K562 (cell line): ENCODE data around the gene RGS19. TPM values are rescaled to one million over a fixed set of nuclear protein-coding genes. Genes with fewer than 3 reads are reported as not detected.

Source experiments
- ATAC-seq: fragments of 200-7000 bp; cut with Tn5 transposase; 3 replicates; pipeline ENCODE4 v1.9.1; 2020; ENCODE audit warnings: moderate library complexity
- BruUV-seq: library from RNA; stranded (reverse); fragments of 400-500 nt; replicated peaks from 2 replicates; lab custom pipeline; 2021; lab: Mats Ljungman, UMichigan
- CTCF ChIA-PET: fragments of 300-600 bp; formaldehyde crosslinking; extraction: SDS; loops from one replicate; lab custom pipeline; 2021; ENCODE audit warnings: low intra/inter-chr PET ratio; lab: Yijun Ruan, JAX
- POLR2A ChIA-PET: fragments of 300-600, 350-650 bp; sonication (Branson Sonifier 250); formaldehyde crosslinking; extraction: SDS; loops from one replicate; lab custom pipeline; 2021; ENCODE audit warnings: antibody characterized with exemption, inconsistent platforms; lab: Yijun Ruan, JAX
- DNase-seq, 4 experiments: peaks; one replicate each; pipeline versions ENCODE4 v3.0.0 to v3.0.0-alpha.2; 2011 to 2018; ENCODE audit warnings: low spot score in 3 of 4, mixed read lengths in 3 of 4; ENCODE audit errors: extremely low read depth in 1 of 4
- FAIRE-seq: peaks from 2 replicates; lab custom pipeline; 2011; peaks lifted over from hg19 to GRCh38; lab: Jason Lieb, UNC
- H2AFZ ChIP-seq: 2 replicates; pipeline ENCODE4 v1.6.0; 2011; ENCODE audit warnings: low read depth, low read length, control low read depth, inconsistent platforms
- H3K27ac ChIP-seq: fragments of 200-600 bp; 3 replicates; pipeline ENCODE4 v1.8.0; 2011; ENCODE audit warnings: low read depth, mild to moderate bottlenecking, control low read depth, inconsistent platforms, low read length, moderate library complexity, mixed read lengths; ENCODE audit errors: extremely low read depth
- H3K27me3 ChIP-seq, 2 experiments: fragments of 300-600 bp in 1 of 2; 2 replicates in 1 of 2; 3 replicates in 1 of 2; pipeline versions ENCODE4 v1.6.0 to v1.8.0; 2011; ENCODE audit warnings: inconsistent platforms in 2 of 2, low read length in 2 of 2, mild to moderate bottlenecking in 1 of 2, mixed read lengths in 1 of 2, moderate library complexity in 1 of 2; ENCODE audit not compliant: control insufficient read depth in 2 of 2, insufficient read depth in 2 of 2
- H3K36me3 ChIP-seq: fragments of 300-600 bp; 3 replicates; pipeline ENCODE4 v1.8.0; 2011; ENCODE audit warnings: mild to moderate bottlenecking, low read length, inconsistent platforms; ENCODE audit not compliant: control insufficient read depth, insufficient read depth
- H3K4me1 ChIP-seq, 2 experiments: fragments of 200-600 bp in 1 of 2; replicated peaks in 1 of 2; 2 replicates in 1 of 2; 3 replicates in 1 of 2; pipeline versions ENCODE4 v1.5.1 to v1.8.0; 2011; ENCODE audit warnings: inconsistent platforms in 2 of 2, low read length in 2 of 2, mild to moderate bottlenecking in 1 of 2, mixed read lengths in 1 of 2, moderate library complexity in 1 of 2; ENCODE audit not compliant: control insufficient read depth in 2 of 2, insufficient read depth in 2 of 2
- H3K4me2 ChIP-seq: 2 replicates; pipeline ENCODE4 v1.6.1; 2011; ENCODE audit warnings: low read length, control low read depth, inconsistent platforms, mixed read lengths; ENCODE audit not compliant: insufficient read depth
- H3K4me3 ChIP-seq: fragments of 200-600 bp; sonication (generic), shearing (Covaris generic); 2 replicates; pipeline ENCODE4 v1.5.1; 2016; ENCODE audit warnings: control low read depth, inconsistent platforms
- H3K79me2 ChIP-seq: fragments of 200-600 bp; 3 replicates; pipeline ENCODE4 v1.8.0; 2011; ENCODE audit warnings: low read length, inconsistent platforms; ENCODE audit not compliant: control insufficient read depth, insufficient read depth
- H3K9ac ChIP-seq, 2 experiments: 2 replicates each; pipeline versions ENCODE4 v1.6.0 to v1.6.1; 2011; ENCODE audit warnings: low read depth in 2 of 2, low read length in 2 of 2, control low read depth in 1 of 2, inconsistent platforms in 1 of 2, mild to moderate bottlenecking in 1 of 2, mixed read lengths in 1 of 2; ENCODE audit not compliant: insufficient read depth in 1 of 2
- H3K9me1 ChIP-seq: one replicate; pipeline ENCODE4 v1.6.0; 2011; ENCODE audit warnings: inconsistent platforms, mild to moderate bottlenecking, low read length, moderate library complexity; ENCODE audit not compliant: control insufficient read depth, insufficient read depth
- H3K9me3 ChIP-seq: replicated peaks from 2 replicates; pipeline ENCODE4 v1.5.1; 2011; ENCODE audit warnings: low read depth, low read length, inconsistent platforms; ENCODE audit not compliant: control insufficient read depth, insufficient read depth
- H4K20me1 ChIP-seq: replicated peaks from 2 replicates; pipeline ENCODE4 v1.6.1; 2011; ENCODE audit warnings: low read length, inconsistent platforms, mixed read lengths; ENCODE audit not compliant: control insufficient read depth, insufficient read depth
- ASH1L ChIP-seq: fragments of 450-650 bp; IDR thresholded peaks from 2 replicates; pipeline ENCODE4 v1.6.1; 2018; ENCODE audit warnings: borderline replicate concordance, mild to moderate bottlenecking, low read depth; ENCODE audit not compliant: partially characterized antibody
- CEBPB ChIP-seq: fragments of 450-650 bp; IDR thresholded peaks from 2 replicates; pipeline ENCODE4 v1.6.1; 2016; ENCODE audit warnings: missing genetic modification characterization, missing compliant biosample characterization
- E2F8 ChIP-seq: fragments of 450-650 bp; IDR thresholded peaks from 2 replicates; pipeline ENCODE4 v1.7.1; 2018; ENCODE audit warnings: mild to moderate bottlenecking, low read depth; ENCODE audit not compliant: partially characterized antibody
- ELK1 ChIP-seq: sonication (generic); formaldehyde crosslinking; IDR thresholded peaks from 2 replicates; pipeline ENCODE4 v1.8.1; 2022; ENCODE audit warnings: missing genetic modification reagents
- ETV5 ChIP-seq: sonication (generic); formaldehyde crosslinking; IDR thresholded peaks from 2 replicates; pipeline ENCODE4 v1.4.0; 2020; ENCODE audit warnings: low read depth, mild to moderate bottlenecking, missing genetic modification reagents
- FOS ChIP-seq: IDR thresholded peaks from 3 replicates; pipeline ENCODE4 v1.6.1; 2011; ENCODE audit not compliant: insufficient read length; ENCODE audit errors: extremely low read depth
- FOXM1 ChIP-seq, 2 experiments: fragments of 450-650 bp in 1 of 2; sonication (generic) in 1 of 2; formaldehyde crosslinking in 1 of 2; IDR thresholded peaks; 2 replicates each; pipeline versions ENCODE4 v1.6.1 to v1.9.0; 2017 to 2022; ENCODE audit warnings: low read depth in 2 of 2, mild to moderate bottlenecking in 2 of 2, missing genetic modification reagents in 1 of 2, moderate library complexity in 1 of 2
- GTF2F1 ChIP-seq: IDR thresholded peaks from 2 replicates; pipeline ENCODE4 v1.6.1; 2011; ENCODE audit warnings: low read depth, low read length, improper control_type of control experiment
- KLF1 ChIP-seq: fragments of 450-650 bp; IDR thresholded peaks from 2 replicates; pipeline ENCODE4 v1.6.1; 2016; ENCODE audit warnings: missing genetic modification characterization, missing compliant biosample characterization
- RFX5 ChIP-seq: IDR thresholded peaks from 2 replicates; pipeline ENCODE4 v1.6.1; 2011; ENCODE audit warnings: low read depth, mild to moderate bottlenecking, improper control_type of control experiment, low read length
- TSC22D4 ChIP-seq: fragments of 450-650 bp; IDR thresholded peaks from 2 replicates; pipeline ENCODE4 v1.6.1; 2016; ENCODE audit warnings: missing genetic modification characterization, missing biosample characterization, control low read depth
- ZBTB11 ChIP-seq, 3 experiments: fragments of 200-800 bp in 1 of 3; fragments of 250-450 bp in 1 of 3; fragments of 450-650 bp in 1 of 3; sonication (Bioruptor Pico) in 1 of 3; sonication (Bioruptor generic) in 1 of 3; formaldehyde crosslinking in 1 of 3; IDR thresholded peaks; 2 replicates each; pipeline versions ENCODE4 v1.6.1 to v1.8.0; 2016 to 2022; ENCODE audit warnings: mild to moderate bottlenecking in 2 of 3, missing genetic modification characterization in 2 of 3, missing compliant biosample characterization in 1 of 3, moderate library complexity in 1 of 3
- ZFP36 ChIP-seq: fragments of 150-350 bp; IDR thresholded peaks from 2 replicates; pipeline ENCODE4 v1.6.1; 2018; ENCODE audit warnings: low read length, low read depth; ENCODE audit not compliant: partially characterized antibody
- ZNF57 ChIP-seq: fragments of 450-650 bp; formaldehyde crosslinking; IDR thresholded peaks from 2 replicates; pipeline ENCODE4 v1.4.0; 2020; ENCODE audit warnings: mild to moderate bottlenecking, moderate library complexity
- ZNF785 ChIP-seq: fragments of 250-450 bp; sonication (Bioruptor Pico); IDR thresholded peaks from 2 replicates; pipeline ENCODE4 v1.4.0; 2020; ENCODE audit warnings: mild to moderate bottlenecking
- WGBS: fragments of 100-300 bp; shearing (Covaris generic); methylation state at CpG from one replicate; pipeline ENCODE4 v1.1.6; 2016; ENCODE audit warnings: low coverage, mixed read lengths; ENCODE audit not compliant: insufficient coverage; ENCODE audit errors: missing lambda C conversion rate; 5-methylcytosine and 5-hydroxymethylcytosine counted together
- in situ Hi-C: fragments of 300-500 bp; cut with MboI; formaldehyde crosslinking; loops from 4 replicates; pipeline ENCODE4 v1.15.0; 2018; ENCODE audit warnings: inconsistent platforms, mixed read lengths
- intact Hi-C: fragments of 100-400 bp; cut with micrococcal nuclease; formaldehyde crosslinking; loops from 2 replicates; pipeline ENCODE4 v1.14.2; 2022
- polyA plus RNA-seq, 8 experiments: library from polyadenylated mRNA; depleted of rRNA in 4 of 8; stranded (reverse) in 5 of 8; unstranded in 3 of 8; fragments of >200 nt; fragmentation: Nextera tagmentation in 2 of 8; fragmentation: Illumina TruSeq in 1 of 8; extraction: Ambion mirVana in 2 of 8; extraction: Trizol in 1 of 8; gene quantifications; 2 replicates each; pipeline versions ENCODE4 v1.2.1 to v1.2.3, GENCODE V29; 2011 to 2014; ENCODE audit warnings: inconsistent platforms in 1 of 8, missing spikeins in 1 of 8
- total RNA-seq, 7 experiments: library from RNA; depleted of rRNA in 6 of 7; stranded (reverse); fragments of >200 nt in 6 of 7; fragmentation: Illumina TruSeq in 2 of 7; extraction: Trizol in 2 of 7; gene quantifications; 2 replicates each; pipeline versions ENCODE4 v1.2.1 to v1.2.3, GENCODE V29; 2011 to 2021; ENCODE audit warnings: low replicate concordance in 1 of 7

Gene RGS19
- total and polyA plus RNA-seq, 9 of the 15 experiments (the other 6 are each of a cell fraction or from before 2014, with no cell fraction given), result 0.41 to 23.7 (median 14.6) TPM

GRCh38 chr20:64056639-64056888 lies 22.8 kb downstream of the RGS19 start:
- peak overlapping the region in 1 of 2 experiments; percentile 44; a peak in 2 of 4 replicates for H3K9ac ChIP-seq

More at GRCh38 chr20:64056639-64056888, 22.8 kb downstream of the RGS19 start:
- H3K27ac ChIP-seq, result no peak overlapping the region
- no TSS peak for BruUV-seq
- peaks cover 16 to 66% of the 10 kb centered on the region in 2 experiments for H3K4me1 ChIP-seq
- H3K4me3 ChIP-seq, result no peak overlapping the region
- H3K4me2 ChIP-seq, result no peak overlapping the region
- intact Hi-C loops (no loop called here), in situ Hi-C loops (no loop called here)
- no peaks in the 10 kb centered on the region for H3K9me3 ChIP-seq
- H2AFZ ChIP-seq, result no peak overlapping the region
- TF ChIP-seq ZNF785 (CRISPR knock-in tag), result no peak
- TF ChIP-seq CEBPB (tag), result no peak
- no peak for TF ChIP-seq TSC22D4 (tag)
- no peak for TF ChIP-seq GTF2F1
- no peak for TF ChIP-seq FOXM1 (IDR thresholded peaks at IDR 0.05; ENCODE audit: low read depth)
- TF ChIP-seq FOXM1 (CRISPR knock-in tag; IDR thresholded peaks at IDR 0.05; ENCODE audit: low read depth), result no peak
- TF ChIP-seq ZFP36, result no peak
- TF ChIP-seq ZNF57 (CRISPR knock-in tag), result no peak
- no peak for TF ChIP-seq ETV5 (CRISPR knock-in tag)
- TF ChIP-seq KLF1 (tag), result no peak
- TF ChIP-seq ASH1L, result no peak
- no peak for TF ChIP-seq ZBTB11 (CRISPR knock-in tag; IDR thresholded peaks at IDR 0.05)
- no peak for TF ChIP-seq ELK1 (CRISPR knock-in tag)
- no peak for TF ChIP-seq RFX5
- no peak for TF ChIP-seq E2F8
- TF ChIP-seq FOS, result no peak
- ChIA-PET CTCF (no interaction called here), POLR2A (no interaction called here)
- DNase-seq, result no peak
- H3K36me3 ChIP-seq, result no peaks in the 10 kb centered on the region
- WGBS, result 40% methylated on average over 5 of the region's 7 CpGs
- H3K9me1 ChIP-seq, result no peaks in the 10 kb centered on the region
- H4K20me1 ChIP-seq, result no peaks in the 10 kb centered on the region
- FAIRE-seq, result no peak
- H3K79me2 ChIP-seq, result no peaks in the 10 kb centered on the region
- H3K27me3 ChIP-seq, result no peaks in the 10 kb centered on the region
- ATAC-seq, result no peak
